Stimulated activated CD4-positive, alpha-beta T cell treated with anti-CD3 and anti-CD28 coated beads, Interleukin-12 subunit alpha, Interleukin-12 subunit beta, amount 100 ng/mL, for 4 hours (primary cell): ENCODE measurements around the gene TBC1D2B.
A peak's percentile ranks its signal among the peaks of the same experiment; 100 is the strongest.

Experiments used
- DNase-seq: peaks from one replicate; pipeline ENCODE4 v3.0.0-alpha.2; 2020

Gene TBC1D2B

DNA sequence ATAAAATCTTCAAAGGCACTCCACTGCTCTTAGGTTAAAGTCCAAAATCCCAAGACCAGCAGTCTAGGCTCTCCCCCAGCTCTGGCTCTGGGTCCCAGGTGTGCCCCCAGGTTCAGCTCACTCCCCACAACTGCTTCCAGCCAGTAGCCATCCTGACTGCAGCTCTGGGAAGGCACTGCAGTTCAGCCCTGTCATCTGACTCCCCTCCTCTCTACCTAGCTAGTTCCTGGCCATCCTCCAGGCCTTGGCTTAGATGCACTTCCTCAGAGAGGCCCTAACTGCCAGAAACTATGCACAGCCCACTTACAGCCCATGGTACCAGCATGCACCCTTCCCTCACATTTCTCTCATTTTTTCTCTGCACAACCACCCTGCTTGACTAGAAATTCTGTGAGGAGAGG lies 25.5 kb downstream of the TBC1D2B start:
- no peak for DNase-seq

GRCh38 chr15:78051596-78051995 lies 25.9 kb downstream of the TBC1D2B start:
- no peak for DNase-seq

DNA sequence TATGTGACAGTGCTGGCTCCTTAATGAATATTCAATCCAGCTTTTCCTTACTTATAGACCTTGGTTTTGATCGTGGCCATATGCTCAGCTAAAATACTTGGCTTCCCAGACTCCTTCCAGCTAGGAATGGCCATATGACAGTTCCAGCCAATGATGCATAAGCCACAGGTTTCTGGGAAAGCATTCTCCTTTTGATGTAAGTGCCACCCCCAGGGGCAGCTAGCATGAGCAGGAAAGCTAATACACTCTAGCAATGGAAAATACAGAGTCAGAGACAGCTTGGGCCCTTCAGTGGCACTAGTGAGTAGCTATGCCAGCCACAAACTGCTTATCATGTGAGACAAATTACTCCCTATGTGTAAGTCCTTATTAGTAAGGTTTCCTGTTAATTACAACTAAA lies 26.7 kb downstream of the TBC1D2B start:
- no peak for DNase-seq

- no peak for DNase-seq
Observed at GRCh38 chr15:78050441-78050809, 27.1 kb downstream of the TBC1D2B start.

GRCh38 chr15:78049691-78050440 lies 27.6 kb downstream of the TBC1D2B start:
- DNase-seq, result peak; percentile 45

GRCh38 chr15:78048628-78048920 lies 28.9 kb downstream of the TBC1D2B start:
- DNase-seq, result no peak

DNA sequence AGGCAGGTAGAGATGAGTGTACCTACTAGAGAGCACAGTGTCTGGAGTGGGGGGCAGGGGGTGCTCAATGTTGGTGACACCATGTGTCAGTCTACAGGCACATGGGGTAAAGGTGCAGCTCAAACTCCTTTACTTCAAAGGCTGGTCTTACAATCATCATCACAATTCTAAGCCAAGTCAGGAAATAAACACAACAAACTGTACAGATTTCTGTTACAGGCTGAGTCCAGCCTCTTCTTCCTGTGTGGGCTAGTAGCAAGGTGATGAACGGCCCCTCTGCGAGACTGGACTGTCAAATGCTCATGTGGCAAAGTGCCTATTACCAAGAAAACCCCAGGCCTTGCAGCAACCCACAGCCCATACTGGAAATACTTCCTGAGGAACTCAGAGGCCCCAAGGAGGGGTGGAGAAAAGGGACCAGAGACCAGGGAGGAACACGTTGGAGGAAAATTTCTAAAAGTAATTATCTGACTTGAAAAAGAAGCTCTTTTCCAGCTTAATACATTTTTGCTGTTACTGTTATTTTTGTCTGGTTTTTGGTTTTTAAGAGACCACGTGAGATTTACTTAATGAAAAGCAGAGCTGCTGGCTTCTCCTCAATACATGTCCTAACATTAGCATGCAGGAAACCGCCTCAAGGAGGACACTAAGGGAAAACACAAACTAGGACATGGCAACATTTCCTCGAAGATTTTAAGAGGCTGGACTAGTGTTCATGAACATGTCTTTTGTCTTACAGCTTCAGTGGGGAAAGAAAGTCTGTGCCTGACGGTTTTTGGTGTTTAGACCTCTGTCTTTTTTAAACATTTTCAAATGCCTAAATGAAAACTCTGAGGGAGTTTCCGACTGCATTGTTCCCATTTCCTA lies 29.5 kb downstream of the TBC1D2B start:
- no peak for DNase-seq

GRCh38 chr15:78046796-78047341 lies 30.6 kb downstream of the TBC1D2B start:
- DNase-seq, result no peak

DNA sequence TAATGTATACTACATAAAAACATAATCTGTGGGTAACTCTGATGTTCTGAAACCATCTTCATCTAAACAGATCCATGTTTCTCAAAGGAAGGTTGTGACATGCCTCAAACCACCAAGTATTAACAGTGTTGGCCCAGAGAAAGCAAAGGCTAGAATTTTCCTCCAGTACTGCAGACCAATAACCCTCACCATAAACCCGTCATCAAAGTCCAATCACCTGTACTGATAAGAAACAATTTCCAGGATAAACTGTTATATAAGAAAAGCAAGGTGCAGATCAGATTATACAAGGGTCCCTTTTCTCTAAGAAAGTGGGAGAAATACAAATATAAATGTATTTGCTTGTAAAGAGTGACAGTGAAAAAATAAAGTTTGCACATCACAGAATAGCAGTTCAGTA lies 32.3 kb downstream of the TBC1D2B start:
- DNase-seq, result no peak

GRCh38 chr15:78044407-78045155 lies 32.9 kb downstream of the TBC1D2B start:
- no peak for DNase-seq

- DNase-seq, result no peak
Observed at GRCh38 chr15:78041946-78042345, 35.6 kb downstream of the TBC1D2B start.

DNA sequence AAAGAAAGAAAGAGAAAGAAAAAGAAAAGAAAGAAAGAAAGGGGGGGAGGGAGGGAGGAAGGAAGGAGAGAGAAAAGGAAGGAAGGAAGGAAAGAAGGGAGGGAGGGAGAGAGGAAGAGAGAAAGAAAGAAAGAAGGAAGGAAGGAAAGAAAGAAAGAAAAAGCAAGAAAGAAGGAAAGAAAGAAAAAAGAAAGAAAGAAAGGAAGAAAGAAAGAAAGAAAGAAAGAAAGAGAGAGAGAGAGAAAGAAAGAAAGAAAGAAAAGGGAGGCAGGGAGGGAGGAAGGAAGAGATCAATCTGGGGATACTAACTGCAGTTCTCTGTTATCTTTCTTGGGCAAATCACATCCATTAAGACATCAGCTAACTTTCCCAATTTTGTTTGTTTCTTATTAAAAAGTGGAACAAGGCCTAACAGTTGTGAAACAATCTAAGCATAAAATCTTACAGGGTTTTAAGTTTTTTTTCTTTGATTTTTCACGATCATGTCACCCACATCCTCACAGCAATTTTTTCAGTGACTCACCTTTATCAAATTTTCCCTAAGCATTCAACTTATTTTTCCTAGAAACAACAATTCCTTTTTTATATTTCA lies 36.8 kb downstream of the TBC1D2B start:
- DNase-seq, result no peak

DNA sequence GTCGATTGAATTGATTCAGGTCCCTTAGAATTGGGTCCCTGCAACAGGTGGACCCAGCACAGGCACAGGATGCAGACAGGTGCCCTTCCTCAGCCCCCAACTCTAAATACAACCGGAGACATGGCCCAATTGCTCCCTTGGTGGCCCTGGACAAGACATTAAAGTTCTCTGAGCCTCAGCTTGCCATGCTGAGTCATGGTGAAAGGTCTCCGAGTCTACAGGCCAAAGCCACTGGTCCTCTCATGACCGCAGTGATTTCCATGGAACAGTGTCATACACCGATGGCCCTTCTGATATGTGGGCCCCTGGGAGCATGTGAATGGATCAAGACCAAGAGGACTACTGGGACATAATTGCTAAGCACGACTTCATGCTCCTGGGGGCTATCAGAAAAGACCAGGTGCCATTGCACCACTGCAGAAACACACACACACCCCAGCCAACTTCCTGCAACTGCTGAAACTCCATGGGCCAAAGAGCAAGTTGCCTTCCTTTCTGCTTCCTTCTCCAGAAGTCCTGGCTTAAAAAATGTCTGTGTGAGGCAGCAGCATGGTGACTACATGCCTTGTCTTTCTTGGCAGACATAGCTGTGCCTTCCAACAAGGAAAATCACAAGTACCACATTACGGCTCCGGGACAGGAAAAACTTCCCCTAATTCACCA lies 38.8 kb downstream of the TBC1D2B start:
- no peak for DNase-seq

- DNase-seq, result no peak
Observed at GRCh38 chr15:78037779-78038305, 39.7 kb downstream of the TBC1D2B start.

DNA sequence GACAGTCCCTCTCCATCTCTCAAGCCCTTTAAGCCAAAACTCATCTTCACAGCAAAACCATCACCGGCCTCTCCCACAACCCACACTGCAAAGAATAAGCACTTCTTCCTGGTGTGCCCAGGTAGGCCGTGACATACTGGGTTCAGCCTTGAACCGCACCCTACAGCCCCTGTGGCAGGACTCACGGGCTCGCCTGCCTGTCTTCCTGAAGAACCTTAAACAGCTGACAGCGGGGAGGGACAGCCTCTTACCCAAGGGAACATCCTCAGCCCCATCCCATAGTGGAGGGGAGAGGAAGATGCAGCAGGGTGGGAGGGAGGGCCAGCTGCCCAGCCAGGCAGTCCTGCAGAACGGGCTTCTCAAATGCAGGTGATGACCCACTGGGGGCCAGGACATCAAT lies 40.2 kb downstream of the TBC1D2B start:
- DNase-seq, result no peak

DNA sequence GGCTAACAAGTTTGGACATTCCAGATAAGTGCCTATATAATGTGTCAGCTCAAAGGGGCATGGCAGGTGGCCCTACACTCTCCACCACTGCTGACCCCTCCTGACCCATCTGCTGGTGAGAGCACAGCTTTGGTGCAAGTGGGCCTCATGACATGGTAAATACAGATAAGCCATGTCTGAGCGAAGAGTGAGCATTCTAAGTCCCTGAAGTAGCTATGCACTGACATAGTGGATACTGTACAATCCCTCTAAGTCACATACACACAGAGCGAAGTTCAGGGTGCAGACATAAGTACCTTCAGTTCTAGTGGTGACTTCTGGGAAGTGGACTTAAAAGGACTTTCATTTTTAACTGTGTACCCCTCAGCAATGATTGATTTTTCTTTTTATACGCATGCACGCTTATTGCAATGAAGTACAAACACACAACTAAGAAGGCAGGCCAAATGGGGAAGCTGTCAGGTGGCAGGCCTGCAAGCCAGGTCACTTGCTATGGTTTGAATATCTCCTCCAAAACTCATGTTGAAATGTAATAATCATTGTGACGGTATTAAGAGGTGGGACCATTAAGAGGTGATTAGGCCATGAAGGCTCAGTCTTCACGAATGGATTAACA lies 41.5 kb downstream of the TBC1D2B start:
- no peak for DNase-seq

- DNase-seq, result no peak
Observed at GRCh38 chr15:78035321-78035751, 42.2 kb downstream of the TBC1D2B start.

DNA sequence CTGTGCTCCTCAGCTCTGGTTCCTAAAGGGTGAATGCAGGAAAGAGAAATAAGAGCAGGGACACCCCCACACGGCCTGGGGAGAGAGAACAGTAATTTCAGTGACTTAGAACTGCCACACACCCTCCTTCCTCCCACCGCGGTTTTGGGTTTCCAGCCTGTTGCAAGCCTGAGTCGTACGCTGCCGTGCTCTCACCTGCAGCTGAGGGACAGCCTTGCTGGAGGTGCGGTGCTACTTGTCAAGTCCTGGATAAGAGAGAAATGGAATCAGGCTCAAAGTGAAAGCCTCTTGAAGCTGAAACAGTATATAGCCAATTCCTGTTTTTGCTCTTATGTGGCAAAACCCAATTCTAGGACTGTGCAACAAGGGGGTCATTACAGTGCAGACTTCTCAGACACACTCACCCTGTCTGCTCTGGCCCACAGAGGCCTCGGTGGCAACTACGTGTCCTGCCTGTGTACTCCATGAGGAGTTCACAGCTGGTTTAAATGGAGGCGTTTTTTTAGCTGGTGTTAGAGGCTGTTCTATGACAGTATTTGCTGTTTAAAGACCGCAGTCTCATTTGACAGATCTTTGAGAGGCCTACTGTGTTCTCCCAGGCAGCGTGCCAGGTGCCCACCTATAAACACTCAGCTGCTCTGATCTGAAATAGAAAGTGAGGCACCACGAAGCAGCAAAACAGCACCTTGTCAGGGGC lies 42.9 kb downstream of the TBC1D2B start:
- peak; percentile 71 for DNase-seq

DNA sequence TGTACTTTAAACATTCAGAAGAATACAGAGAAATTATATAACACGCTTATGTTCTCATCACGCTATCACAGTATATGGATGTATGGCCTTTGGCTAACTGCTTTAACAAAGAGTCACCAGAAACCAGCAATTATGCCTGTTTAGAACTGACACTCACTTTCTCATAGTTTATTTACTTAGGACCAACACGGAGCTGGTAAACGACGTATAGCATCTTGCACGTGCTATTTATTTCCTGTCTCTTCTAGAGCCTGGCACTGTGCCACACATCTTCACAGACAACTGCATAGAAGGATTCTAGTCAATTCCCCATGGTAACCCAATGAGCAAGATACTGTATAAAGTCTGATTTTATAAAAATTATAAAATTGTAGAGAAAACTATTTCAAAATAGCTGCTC lies 43.6 kb downstream of the TBC1D2B start:
- DNase-seq, result no peak

DNA sequence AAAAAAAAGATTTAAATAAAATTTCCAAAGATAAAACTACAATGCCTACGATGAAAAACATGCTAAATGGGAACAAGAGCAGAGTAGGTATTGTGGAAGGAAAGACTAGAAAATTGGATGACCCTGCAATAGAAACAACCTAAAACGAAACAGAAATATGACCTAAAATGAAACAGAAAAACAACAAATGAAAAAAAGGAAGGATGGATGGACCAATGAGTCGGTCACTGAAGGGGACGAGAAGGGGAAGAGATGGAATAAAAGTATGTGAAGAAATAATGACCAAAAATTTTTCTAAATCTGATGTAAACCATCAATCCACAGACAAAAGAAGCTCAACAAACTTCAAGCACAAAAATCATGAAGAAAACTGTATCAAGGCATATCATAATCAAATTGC lies 44.8 kb downstream of the TBC1D2B start:
- DNase-seq, result no peak

GRCh38 chr15:78024883-78025282 lies 52.6 kb downstream of the TBC1D2B start:
- no peak for DNase-seq
